ENCODE measurements around the gene FOXD2.
"Not testable (repeated sequence)": the region's sequence is repeated elsewhere in the genome, so short reads cannot be mapped to it uniquely, and the experiment has no call there.

Gene FOXD2

DNA sequence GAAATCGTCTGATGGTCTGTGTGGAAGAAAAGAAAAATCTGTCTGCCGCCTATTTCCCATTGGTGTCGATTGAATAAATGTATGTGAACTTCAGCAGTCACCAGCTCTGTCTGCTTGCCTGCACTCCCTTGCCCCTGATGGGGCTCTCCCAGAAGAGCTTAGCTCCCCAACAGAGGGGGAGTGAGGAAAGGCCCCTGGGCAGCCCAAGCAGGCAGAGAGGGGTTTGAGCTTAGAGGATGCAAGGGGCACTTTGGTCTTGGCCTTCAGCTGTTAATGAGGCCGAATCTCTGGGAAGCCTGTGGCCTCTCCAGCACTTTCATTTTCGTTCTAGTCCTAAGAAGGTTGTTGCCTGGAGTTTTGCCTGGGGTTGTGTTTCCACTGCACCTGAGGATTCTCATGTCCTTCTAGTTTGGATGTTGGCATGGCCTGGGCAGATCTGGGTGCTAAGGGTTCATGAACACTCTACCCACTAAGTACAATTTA, 2.8 kb downstream of the FOXD2 start:
- no peak for DNase-seq

DNA sequence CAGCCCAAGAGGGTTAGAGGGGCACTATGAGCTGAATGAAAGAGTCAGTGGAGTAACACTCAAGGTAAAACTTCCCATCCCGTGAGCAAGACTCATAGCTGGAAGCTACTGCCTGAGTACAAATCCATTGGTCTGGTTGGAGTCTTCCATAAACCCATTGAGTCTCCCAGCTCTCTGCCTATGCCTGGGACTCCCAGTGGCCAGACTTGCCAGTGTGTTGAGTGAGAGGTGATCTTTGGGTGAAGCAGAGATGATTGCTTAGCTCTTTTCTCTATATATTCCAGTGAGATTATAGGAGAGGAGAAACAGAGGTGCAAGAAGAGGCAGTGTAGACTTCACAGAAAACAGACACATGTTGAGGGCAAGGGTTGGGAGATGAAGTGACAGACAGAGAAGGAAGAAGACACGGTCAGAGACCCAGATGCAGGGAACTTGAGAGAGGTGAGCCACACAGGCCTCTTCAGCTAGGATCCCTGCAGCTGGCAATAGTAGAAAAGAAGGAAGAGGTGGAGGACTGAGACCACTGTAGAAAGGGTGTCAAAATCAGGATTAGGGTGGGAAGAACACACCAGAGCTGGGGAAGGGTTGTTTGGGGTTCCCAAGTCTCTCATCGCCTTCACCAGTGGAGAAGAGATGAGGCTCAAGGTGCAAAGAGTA, 3.7 kb downstream of the FOXD2 start:
- no peak for DNase-seq

- DNase-seq: no peak
Observed at GRCh38 chr1:47442202-47442601, 4.4 kb downstream of the FOXD2 start.

GRCh38 chr1:47442842-47443529, 5.1 kb downstream of the FOXD2 start:
- DNase-seq: no peak

GRCh38 chr1:47443530-47444296, 5.9 kb downstream of the FOXD2 start:
- DNase-seq: no peak

- DNase-seq: no peak
Observed at GRCh38 chr1:47444297-47444561, 6.4 kb downstream of the FOXD2 start.

GRCh38 chr1:47444562-47445465, 7.0 kb downstream of the FOXD2 start:
- DNase-seq: peak; percentile 33

DNA sequence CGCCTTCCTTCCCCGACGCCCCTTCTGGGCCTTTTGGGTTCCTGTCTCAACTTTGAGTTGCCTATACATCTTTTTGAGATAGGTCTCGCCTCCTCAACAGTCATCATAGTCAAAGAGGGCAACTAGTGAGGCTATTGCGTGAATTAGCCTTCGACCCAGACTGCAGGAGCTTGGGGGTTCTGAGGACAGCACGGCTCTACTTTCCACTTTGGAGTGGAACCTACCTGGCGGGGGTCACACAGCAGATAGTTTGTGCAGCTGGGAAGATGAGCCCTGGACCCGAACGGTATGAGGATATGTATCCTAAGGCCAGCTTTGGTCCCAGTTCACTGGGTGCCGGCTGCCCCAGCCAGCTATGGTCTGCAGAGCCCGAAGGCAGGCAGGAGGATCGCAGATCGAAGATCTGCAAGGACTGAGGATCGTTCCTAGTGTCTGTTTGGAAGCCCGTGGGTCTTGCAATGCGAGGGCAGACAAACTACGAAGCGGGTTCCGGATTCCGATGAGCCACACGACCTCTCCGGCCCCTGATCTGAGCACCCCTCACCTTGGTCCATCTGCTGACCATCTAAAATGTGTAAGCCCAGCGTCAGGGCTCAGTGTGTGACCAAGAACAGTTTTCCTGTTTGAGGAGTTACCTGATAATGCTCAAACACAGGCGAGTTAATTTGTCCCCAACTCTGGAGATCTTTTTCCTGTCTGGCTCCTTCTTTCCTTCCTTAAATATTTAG, 8.1 kb downstream of the FOXD2 start:
- no peak for DNase-seq

- no peak for DNase-seq
Observed at GRCh38 chr1:47448462-47449222, 10.8 kb downstream of the FOXD2 start.

- no peak for DNase-seq
Observed at GRCh38 chr1:47449822-47450552, 12.1 kb downstream of the FOXD2 start.

DNA sequence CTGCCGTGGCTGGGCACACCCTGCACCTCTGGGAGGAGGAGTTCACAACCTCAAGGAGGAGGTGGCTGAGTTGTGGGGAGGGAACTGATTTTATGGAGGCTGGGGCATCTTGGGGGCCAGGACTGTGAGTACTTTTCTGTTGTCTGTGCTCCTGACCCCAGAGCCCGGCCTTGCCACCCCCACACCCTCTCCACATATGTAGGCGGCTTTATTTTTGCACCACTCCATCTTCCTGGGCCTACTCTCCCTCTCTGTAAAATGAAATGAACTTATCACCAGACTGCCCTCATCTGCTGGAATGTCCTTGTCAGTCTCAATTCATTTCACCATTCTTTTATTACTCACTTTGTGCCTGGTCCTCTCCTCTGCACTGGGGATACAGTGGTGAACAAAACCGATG, 12.8 kb downstream of the FOXD2 start:
- DNase-seq: no peak

DNA sequence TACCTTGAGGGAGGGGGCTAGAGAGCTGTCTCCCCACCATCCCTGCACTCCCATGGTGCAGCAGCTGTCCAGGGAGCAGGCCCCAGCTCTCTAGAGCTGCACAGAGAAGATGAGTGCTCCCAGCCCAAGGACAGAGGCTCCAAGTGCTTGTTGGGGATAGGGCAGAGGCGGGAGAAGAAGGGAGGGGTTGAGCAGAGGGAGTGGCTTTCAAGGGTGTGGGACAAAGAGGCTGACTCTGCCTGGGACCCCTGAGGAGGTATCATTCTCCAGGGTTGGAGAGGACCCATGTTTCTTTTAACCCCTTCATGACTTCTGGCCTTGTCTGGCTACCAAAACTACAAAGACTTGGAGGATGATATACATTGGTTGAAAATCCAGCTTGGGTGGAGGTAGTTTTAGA, 14.6 kb downstream of the FOXD2 start:
- DNase-seq: no peak

GRCh38 chr1:47453910-47454309, 16.1 kb downstream of the FOXD2 start:
- not testable (repeated sequence) for DNase-seq

GRCh38 chr1:47456250-47456649, 18.4 kb downstream of the FOXD2 start:
- no peak for DNase-seq

GRCh38 chr1:47457547-47457946, 19.7 kb downstream of the FOXD2 start:
- not testable (repeated sequence) for DNase-seq

DNA sequence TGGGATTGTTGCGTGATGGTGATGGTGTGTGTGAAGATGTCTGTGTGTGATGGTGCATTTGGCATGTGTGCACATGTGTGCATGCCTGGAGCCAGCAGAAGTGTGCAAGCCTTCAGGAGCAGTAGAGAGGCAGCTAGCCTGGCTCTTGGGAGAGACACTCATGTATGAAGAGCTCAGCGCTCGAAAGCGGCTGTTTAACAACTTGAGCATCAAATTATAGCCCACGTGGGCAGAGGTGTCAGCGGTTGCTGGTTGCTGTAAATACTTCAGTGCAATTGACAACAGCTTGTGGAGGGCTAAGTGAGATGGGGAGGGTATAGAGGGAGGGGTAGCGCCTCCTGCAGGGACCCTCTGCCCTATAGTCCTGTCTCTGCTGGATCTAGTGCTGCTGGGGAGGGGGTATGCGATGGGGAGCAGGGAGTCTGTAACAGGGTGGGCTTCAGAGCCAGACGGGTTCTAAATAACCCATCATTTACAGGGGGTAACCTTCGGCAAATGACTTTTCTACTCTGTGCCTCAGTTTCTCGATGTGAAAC, 21.5 kb downstream of the FOXD2 start:
- no peak for DNase-seq

DNA sequence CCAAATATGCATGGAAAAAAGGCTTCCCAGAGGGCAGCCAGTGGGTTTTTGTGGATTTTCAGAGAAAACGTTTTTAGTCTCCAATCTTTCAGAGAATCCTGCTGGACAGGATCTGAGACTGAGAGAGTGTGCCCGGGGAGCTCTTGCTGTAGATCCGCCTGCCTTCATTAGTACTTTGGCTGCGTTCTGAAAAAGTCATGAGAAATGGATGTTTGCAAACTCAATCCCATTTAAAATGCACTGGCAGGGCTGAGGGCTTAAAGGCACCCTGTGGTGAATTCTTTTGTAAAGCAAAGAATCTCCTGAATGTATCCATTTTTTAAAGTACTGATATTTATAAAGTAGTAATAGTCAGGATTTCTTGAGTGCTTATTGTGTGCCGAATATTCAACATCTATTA, 22.2 kb downstream of the FOXD2 start:
- DNase-seq: no peak

DNA sequence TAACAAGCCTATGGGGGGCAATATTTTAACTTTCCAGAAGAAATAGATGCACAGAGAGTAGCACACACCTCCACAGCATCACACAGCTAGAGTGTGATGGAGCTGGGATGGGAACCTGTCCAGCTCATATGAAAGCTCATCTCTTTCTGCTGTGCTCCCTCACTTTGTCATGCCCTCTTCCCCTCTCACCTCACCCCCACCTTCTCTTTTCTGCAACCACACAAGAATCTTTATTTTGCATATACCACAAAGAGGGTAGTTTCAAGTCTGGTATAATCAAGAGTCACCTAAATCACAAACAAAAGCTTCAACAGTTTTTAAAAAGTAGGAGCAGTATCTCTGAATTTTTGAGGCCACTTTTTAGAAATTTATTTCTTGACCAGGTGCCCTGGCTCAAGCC, 22.6 kb downstream of the FOXD2 start:
- no peak for DNase-seq

DNA sequence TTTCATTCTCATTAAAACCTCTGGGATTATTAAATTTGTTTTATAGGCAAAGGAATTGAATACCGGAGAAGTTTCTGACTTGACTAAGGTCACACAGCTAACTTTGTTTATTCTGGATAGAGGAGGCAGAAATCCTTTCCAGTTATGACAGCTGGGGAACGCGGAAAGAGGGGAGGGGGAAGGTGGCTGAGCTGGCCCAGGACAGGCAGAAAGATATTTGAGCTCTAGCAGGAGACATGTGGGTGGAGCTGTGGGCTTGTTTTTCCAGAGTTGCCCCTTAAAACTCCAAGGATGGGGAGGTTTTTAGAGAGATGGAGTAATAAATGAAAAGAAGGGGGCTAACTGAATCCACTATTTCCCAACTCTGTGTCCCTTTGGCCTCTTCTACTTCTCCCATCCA, 27.8 kb downstream of the FOXD2 start:
- no peak for DNase-seq

GRCh38 chr1:47468709-47469389, 31.0 kb downstream of the FOXD2 start:
- no peak for DNase-seq
